ENCODE measurements around the gene ADAM12.

- TF ChIP-seq EZH2 (IDR thresholded peaks at IDR 0.05; ENCODE audit: insufficient read depth, low read length): no peak
- TF ChIP-seq, protein P1, sequence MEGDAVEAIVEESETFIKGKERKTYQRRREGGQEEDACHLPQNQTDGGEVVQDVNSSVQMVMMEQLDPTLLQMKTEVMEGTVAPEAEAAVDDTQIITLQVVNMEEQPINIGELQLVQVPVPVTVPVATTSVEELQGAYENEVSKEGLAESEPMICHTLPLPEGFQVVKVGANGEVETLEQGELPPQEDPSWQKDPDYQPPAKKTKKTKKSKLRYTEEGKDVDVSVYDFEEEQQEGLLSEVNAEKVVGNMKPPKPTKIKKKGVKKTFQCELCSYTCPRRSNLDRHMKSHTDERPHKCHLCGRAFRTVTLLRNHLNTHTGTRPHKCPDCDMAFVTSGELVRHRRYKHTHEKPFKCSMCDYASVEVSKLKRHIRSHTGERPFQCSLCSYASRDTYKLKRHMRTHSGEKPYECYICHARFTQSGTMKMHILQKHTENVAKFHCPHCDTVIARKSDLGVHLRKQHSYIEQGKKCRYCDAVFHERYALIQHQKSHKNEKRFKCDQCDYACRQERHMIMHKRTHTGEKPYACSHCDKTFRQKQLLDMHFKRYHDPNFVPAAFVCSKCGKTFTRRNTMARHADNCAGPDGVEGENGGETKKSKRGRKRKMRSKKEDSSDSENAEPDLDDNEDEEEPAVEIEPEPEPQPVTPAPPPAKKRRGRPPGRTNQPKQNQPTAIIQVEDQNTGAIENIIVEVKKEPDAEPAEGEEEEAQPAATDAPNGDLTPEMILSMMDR (IDR thresholded peaks at IDR 0.05; ENCODE audit: insufficient read depth, low read depth, low read length): no peak
Measured at GRCh38 chr10:125997586-125997985, 390.7 kb downstream of the ADAM12 start.

All from astrocyte (in vitro differentiated cells and primary cell).